Testis (tissue), 2 donors: Measurements from ENCODE around the gene KLK12.

Experiments used
- CTCF ChIP-seq, 3 experiments: fragments of 450-650 bp in 2 of 3; fragments of 200-600 bp in 1 of 3; sonication (generic) in 1 of 3; IDR thresholded peaks; one replicate each; pipeline ENCODE4 v1.5.1; 2016 to 2019; ENCODE audit warnings: antibody characterized with exemption in 3 of 3, mild to moderate bottlenecking in 2 of 3, moderate library complexity in 1 of 3
- POLR2A ChIP-seq: fragments of 450-650 bp; IDR thresholded peaks from one replicate; pipeline ENCODE4 v1.6.1; 2017; ENCODE audit warnings: antibody characterized with exemption, mild to moderate bottlenecking, moderate library complexity

GRCh38 chr19:51007488-51007887, 27.3 kb downstream of the KLK12 start:
- no peak for TF ChIP-seq CTCF (IDR thresholded peaks at IDR 0.05)
- TF ChIP-seq POLR2A = no peak
